CD4-positive, alpha-beta T cell treated with Interleukin-15 for 4 hours (primary cell): ENCODE data around the gene INS.
"Not testable (repeated sequence)": the region's sequence is repeated elsewhere in the genome, so short reads cannot be mapped to it uniquely, and the experiment has no call there.

Experiments used
- DNase-seq: peaks from one replicate; pipeline ENCODE4 v3.0.0-alpha.2; 2020; ENCODE audit warnings: low spot score

Gene INS

GRCh38 chr11:2180789-2181370 is 19.9 kb upstream of the INS start:
- no peak for DNase-seq

GRCh38 chr11:2180347-2180746 is 19.3 kb upstream of the INS start:
- DNase-seq, result no peak

- no peak for DNase-seq
These were observed 18.5 kb upstream of the INS start for GRCh38 chr11:2179516-2179915.

- DNase-seq, result no peak
These were observed 18.0 kb upstream of the INS start for GRCh38 chr11:2178906-2179494.

GRCh38 chr11:2178055-2178773 is 17.2 kb upstream of the INS start:
- DNase-seq, result not testable (repeated sequence)

- no peak for DNase-seq
These were observed 16.1 kb upstream of the INS start for GRCh38 chr11:2177076-2177475.

GRCh38 chr11:2176389-2176900 is 15.4 kb upstream of the INS start:
- DNase-seq, result no peak

GRCh38 chr11:2175659-2176058 is 14.7 kb upstream of the INS start:
- DNase-seq, result no peak

- no peak for DNase-seq
These were observed 13.4 kb upstream of the INS start for GRCh38 chr11:2174361-2174760.

GRCh38 chr11:2173761-2174160 is 12.8 kb upstream of the INS start:
- no peak for DNase-seq

- no peak for DNase-seq
These were observed 12.2 kb upstream of the INS start for GRCh38 chr11:2173150-2173693.

GRCh38 chr11:2172676-2173075 is 11.7 kb upstream of the INS start:
- DNase-seq, result no peak

GRCh38 chr11:2171591-2172003 is 10.6 kb upstream of the INS start, which contains the start of gene TH:
TH (minus strand) TSS chr11:2171815; CDS start chr11:2171786, 29 bp downstream.
- DNase-seq, result no peak

- DNase-seq, result no peak
These were observed 8.9 kb upstream of the INS start for GRCh38 chr11:2169626-2170570.

- DNase-seq, result no peak
These were observed 8.0 kb upstream of the INS start for GRCh38 chr11:2169005-2169378.

GRCh38 chr11:2168286-2169004 is 7.4 kb upstream of the INS start:
- no peak for DNase-seq

- DNase-seq, result no peak
These were observed 6.4 kb upstream of the INS start for GRCh38 chr11:2167141-2168045.

- DNase-seq, result peak; percentile 6
These were observed 5.3 kb upstream of the INS start for GRCh38 chr11:2166091-2166851.

GRCh38 chr11:2165571-2165970 is 4.6 kb upstream of the INS start:
- no peak for DNase-seq
